Daoy (cell line): ENCODE data around the gene TC2N. TPM values are rescaled to one million over a fixed set of nuclear protein-coding genes. Genes with fewer than 3 reads are reported as not detected.

Experiments
- total RNA-seq: library from RNA; depleted of rRNA; stranded (reverse); fragments of >200 nt; shearing (Covaris generic); gene quantifications from 2 replicates; pipeline ENCODE4 v1.2.3, GENCODE V29; 2014; rRNA removed

TC2N gene
- total RNA-seq, 1 experiment from 2014 or later: 3.1 TPM

Other genes with a start within 250 kb of the TC2N start
- not detected in 2 replicates for gene CATSPERB, start 135.4 kb downstream of the TC2N start, total RNA-seq
- gene FBLN5, start 80.2 kb upstream of the TC2N start, total RNA-seq: 0.18 and 0.57 TPM in 2 replicates
- gene TRIP11, start 172.5 kb upstream of the TC2N start, total RNA-seq: 23.2 and 23.6 TPM in 2 replicates
- gene ATXN3, start 239.0 kb upstream of the TC2N start, total RNA-seq: 40.4 and 56.3 TPM in 2 replicates